B cell (primary cell): ENCODE data around the gene TFCP2.

Source experiments
- EZH2 ChIP-seq: IDR thresholded peaks from 2 replicates; pipeline ENCODE4 v1.6.1; 2012; ENCODE audit warnings: borderline replicate concordance, low read depth, mild to moderate bottlenecking, moderate library complexity, low read length; ENCODE audit not compliant: insufficient read depth, poor library complexity, severe bottlenecking
- TF ChIP-seq, protein P1 (sequence below): fragments of 200-600 bp; IDR thresholded peaks from one replicate; pipeline ENCODE4 v1.8.0; 2022; ENCODE audit warnings: antibody characterized with exemption, mild to moderate bottlenecking

DNA sequence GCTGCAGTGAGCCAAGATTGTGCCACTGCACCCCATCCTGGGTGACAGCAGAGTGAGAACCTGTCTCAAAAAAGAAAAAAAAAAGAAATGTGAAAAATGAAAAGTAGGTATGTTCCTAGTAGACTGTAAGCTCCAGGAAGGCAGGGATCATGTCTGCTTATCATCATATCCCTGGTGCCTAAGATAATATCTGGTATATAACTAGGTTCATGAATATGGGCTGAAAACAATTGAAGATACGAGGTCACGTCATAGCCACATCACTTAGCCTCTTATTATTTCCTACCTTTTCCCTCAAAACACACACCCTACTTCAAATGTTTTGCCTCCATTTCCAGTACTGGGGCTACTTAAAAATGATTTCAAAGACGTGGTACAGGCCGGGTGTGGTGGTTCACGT, 42.0 kb upstream of the TFCP2 start:
- TF ChIP-seq, protein P1, sequence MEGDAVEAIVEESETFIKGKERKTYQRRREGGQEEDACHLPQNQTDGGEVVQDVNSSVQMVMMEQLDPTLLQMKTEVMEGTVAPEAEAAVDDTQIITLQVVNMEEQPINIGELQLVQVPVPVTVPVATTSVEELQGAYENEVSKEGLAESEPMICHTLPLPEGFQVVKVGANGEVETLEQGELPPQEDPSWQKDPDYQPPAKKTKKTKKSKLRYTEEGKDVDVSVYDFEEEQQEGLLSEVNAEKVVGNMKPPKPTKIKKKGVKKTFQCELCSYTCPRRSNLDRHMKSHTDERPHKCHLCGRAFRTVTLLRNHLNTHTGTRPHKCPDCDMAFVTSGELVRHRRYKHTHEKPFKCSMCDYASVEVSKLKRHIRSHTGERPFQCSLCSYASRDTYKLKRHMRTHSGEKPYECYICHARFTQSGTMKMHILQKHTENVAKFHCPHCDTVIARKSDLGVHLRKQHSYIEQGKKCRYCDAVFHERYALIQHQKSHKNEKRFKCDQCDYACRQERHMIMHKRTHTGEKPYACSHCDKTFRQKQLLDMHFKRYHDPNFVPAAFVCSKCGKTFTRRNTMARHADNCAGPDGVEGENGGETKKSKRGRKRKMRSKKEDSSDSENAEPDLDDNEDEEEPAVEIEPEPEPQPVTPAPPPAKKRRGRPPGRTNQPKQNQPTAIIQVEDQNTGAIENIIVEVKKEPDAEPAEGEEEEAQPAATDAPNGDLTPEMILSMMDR = no peak
- TF ChIP-seq EZH2 = no peak
